Measurements from ENCODE around the gene CWC27.

Gene CWC27

GRCh38 chr5:65022932-65023331 lies 254.2 kb downstream of the CWC27 start:
- Histone ChIP-seq H3K4me1 (ENCODE audit: insufficient read depth, low read length) (peaks cover 3% of the 10 kb centered on the region; the same call in 1 of the 2 replicates), H3K27ac (ENCODE audit: low read length) (no peak overlapping the region), H3K4me3 (ENCODE audit: low read length) (no peak overlapping the region), H3K9ac (ENCODE audit: low read depth, low read length) (no peak overlapping the region), H3K27me3 (ENCODE audit: insufficient read depth, low read length) (no peaks in the 10 kb centered on the region), H3K9me3 (ENCODE audit: insufficient read depth, low read depth, low read length) (no peaks in the 10 kb centered on the region), H3K36me3 (ENCODE audit: insufficient read depth, low read depth, low read length) (no peaks in the 10 kb centered on the region)

GRCh38 chr5:65024681-65025080 lies 256.0 kb downstream of the CWC27 start:
- Histone ChIP-seq H3K27ac (ENCODE audit: low read length) (no peak overlapping the region), H3K4me3 (ENCODE audit: low read length) (no peak overlapping the region), H3K27me3 (ENCODE audit: insufficient read depth, low read length) (no peaks in the 10 kb centered on the region), H3K9ac (ENCODE audit: low read depth, low read length) (no peak overlapping the region), H3K4me1 (ENCODE audit: insufficient read depth, low read length) (no peaks in the 10 kb centered on the region; the same call in none of the 2 replicates), H3K36me3 (ENCODE audit: insufficient read depth, low read depth, low read length) (no peaks in the 10 kb centered on the region), H3K9me3 (ENCODE audit: insufficient read depth, low read depth, low read length) (no peaks in the 10 kb centered on the region)

GRCh38 chr5:65026816-65027548 lies 258.3 kb downstream of the CWC27 start:
- Histone ChIP-seq H3K27ac (ENCODE audit: low read length) (no peak overlapping the region), H3K36me3 (ENCODE audit: insufficient read depth, low read depth, low read length) (no peaks in the 10 kb centered on the region), H3K27me3 (ENCODE audit: insufficient read depth, low read length) (no peaks in the 10 kb centered on the region), H3K9me3 (ENCODE audit: insufficient read depth, low read depth, low read length) (no peaks in the 10 kb centered on the region), H3K4me3 (ENCODE audit: low read length) (no peak overlapping the region), H3K9ac (ENCODE audit: low read depth, low read length) (no peak overlapping the region), H3K4me1 (ENCODE audit: insufficient read depth, low read length) (no peaks in the 10 kb centered on the region; the same call in none of the 2 replicates)

- Histone ChIP-seq H3K9me3 (ENCODE audit: insufficient read depth, low read depth, low read length) (no peaks in the 10 kb centered on the region), H3K4me1 (ENCODE audit: insufficient read depth, low read length) (no peaks in the 10 kb centered on the region; the same call in none of the 2 replicates), H3K36me3 (ENCODE audit: insufficient read depth, low read depth, low read length) (no peaks in the 10 kb centered on the region), H3K27me3 (ENCODE audit: insufficient read depth, low read length) (peaks cover 1% of the 10 kb centered on the region; the same call in 1 of the 2 replicates), H3K4me3 (ENCODE audit: low read length) (no peak overlapping the region), H3K27ac (ENCODE audit: low read length) (no peak overlapping the region), H3K9ac (ENCODE audit: low read depth, low read length) (no peak overlapping the region)
Measured at GRCh38 chr5:65029178-65029577, 260.4 kb downstream of the CWC27 start.

GRCh38 chr5:65030056-65030455 lies 261.3 kb downstream of the CWC27 start:
- H3K27me3 ChIP-seq (ENCODE audit: insufficient read depth, low read length), result peaks cover 4% of the 10 kb centered on the region; the same call in 1 of the 2 replicates
- no peak overlapping the region for H3K9ac ChIP-seq (ENCODE audit: low read depth, low read length)
- H3K36me3 ChIP-seq (ENCODE audit: insufficient read depth, low read depth, low read length), result no peaks in the 10 kb centered on the region
- no peaks in the 10 kb centered on the region for H3K9me3 ChIP-seq (ENCODE audit: insufficient read depth, low read depth, low read length)
- H3K27ac ChIP-seq (ENCODE audit: low read length), result no peak overlapping the region
- no peak overlapping the region for H3K4me3 ChIP-seq (ENCODE audit: low read length)
- H3K4me1 ChIP-seq (ENCODE audit: insufficient read depth, low read length), result peaks cover 2% of the 10 kb centered on the region

GRCh38 chr5:65032250-65032649 lies 263.5 kb downstream of the CWC27 start:
- peaks cover 5% of the 10 kb centered on the region for H3K4me1 ChIP-seq (ENCODE audit: insufficient read depth, low read length)
- no peaks in the 10 kb centered on the region for H3K36me3 ChIP-seq (ENCODE audit: insufficient read depth, low read depth, low read length)
- no peaks in the 10 kb centered on the region for H3K9me3 ChIP-seq (ENCODE audit: insufficient read depth, low read depth, low read length)
- H3K4me3 ChIP-seq (ENCODE audit: low read length), result no peak overlapping the region
- peaks cover 15% of the 10 kb centered on the region; the same call in 1 of the 2 replicates for H3K27me3 ChIP-seq (ENCODE audit: insufficient read depth, low read length)
- H3K9ac ChIP-seq (ENCODE audit: low read depth, low read length), result no peak overlapping the region
- H3K27ac ChIP-seq (ENCODE audit: low read length), result no peak overlapping the region

- Histone ChIP-seq H3K9ac (ENCODE audit: low read depth, low read length) (no peak overlapping the region), H3K4me3 (ENCODE audit: low read length) (no peak overlapping the region), H3K4me1 (ENCODE audit: insufficient read depth, low read length) (peaks cover 5% of the 10 kb centered on the region)
Measured at GRCh38 chr5:65034029-65034812, 265.5 kb downstream of the CWC27 start.

GRCh38 chr5:65034813-65035209 lies 266.1 kb downstream of the CWC27 start:
- H3K4me3 ChIP-seq (ENCODE audit: low read length), result peak overlapping the region; percentile 75
- no peaks in the 10 kb centered on the region for H3K9me3 ChIP-seq (ENCODE audit: insufficient read depth, low read depth, low read length)
- peaks cover 5% of the 10 kb centered on the region; the same call in 1 of the 2 replicates for H3K4me1 ChIP-seq (ENCODE audit: insufficient read depth, low read length)
- peaks cover 19% of the 10 kb centered on the region; the same call in 1 of the 2 replicates for H3K27me3 ChIP-seq (ENCODE audit: insufficient read depth, low read length)
- H3K36me3 ChIP-seq (ENCODE audit: insufficient read depth, low read depth, low read length), result no peaks in the 10 kb centered on the region
- H3K9ac ChIP-seq (ENCODE audit: low read depth, low read length), result peak overlapping the region; percentile 81; the same call in 1 of the 2 replicates
- peak overlapping the region; percentile 50 for H3K27ac ChIP-seq (ENCODE audit: low read length)

More at GRCh38 chr5:65034029-65034812, 265.5 kb downstream of the CWC27 start:
- Histone ChIP-seq H3K9me3 (ENCODE audit: insufficient read depth, low read depth, low read length) (no peaks in the 10 kb centered on the region), H3K27me3 (ENCODE audit: insufficient read depth, low read length) (peaks cover 19% of the 10 kb centered on the region; the same call in 1 of the 2 replicates), H3K27ac (ENCODE audit: low read length) (no peak overlapping the region), H3K36me3 (ENCODE audit: insufficient read depth, low read depth, low read length) (no peaks in the 10 kb centered on the region)

GRCh38 chr5:65035211-65036206 lies 266.8 kb downstream of the CWC27 start:
- peak overlapping the region; percentile 50 for H3K27ac ChIP-seq (ENCODE audit: low read length)
- H3K27me3 ChIP-seq (ENCODE audit: insufficient read depth, low read length), result peaks cover 19% of the 10 kb centered on the region; the same call in 1 of the 2 replicates
- H3K36me3 ChIP-seq (ENCODE audit: insufficient read depth, low read depth, low read length), result no peaks in the 10 kb centered on the region
- H3K4me1 ChIP-seq (ENCODE audit: insufficient read depth, low read length), result peaks cover 5% of the 10 kb centered on the region; the same call in 1 of the 2 replicates
- peak overlapping the region; percentile 75 for H3K4me3 ChIP-seq (ENCODE audit: low read length)
- H3K9ac ChIP-seq (ENCODE audit: low read depth, low read length), result peak overlapping the region; percentile 81
- H3K9me3 ChIP-seq (ENCODE audit: insufficient read depth, low read depth, low read length), result no peaks in the 10 kb centered on the region

- Histone ChIP-seq H3K4me3 (ENCODE audit: low read length) (no peak overlapping the region), H3K27me3 (ENCODE audit: insufficient read depth, low read length) (peaks cover 19% of the 10 kb centered on the region; the same call in 1 of the 2 replicates), H3K9ac (ENCODE audit: low read depth, low read length) (no peak overlapping the region), H3K9me3 (ENCODE audit: insufficient read depth, low read depth, low read length) (no peaks in the 10 kb centered on the region), H3K4me1 (ENCODE audit: insufficient read depth, low read length) (peaks cover 5% of the 10 kb centered on the region; the same call in 1 of the 2 replicates), H3K27ac (ENCODE audit: low read length) (no peak overlapping the region), H3K36me3 (ENCODE audit: insufficient read depth, low read depth, low read length) (no peaks in the 10 kb centered on the region)
Measured at GRCh38 chr5:65037831-65038815, 269.4 kb downstream of the CWC27 start.

All from iPS-20b (cell line).